Activated naive CD8-positive, alpha-beta T cell treated with anti-CD3 and anti-CD28 coated beads for 36 hours (primary cell): ENCODE data around the gene NEDD4L. TPM values are rescaled to one million over a fixed set of nuclear protein-coding genes. Genes with fewer than 3 reads are reported as not detected.
A peak's percentile ranks its signal among the peaks of the same experiment; 100 is the strongest.
"Not testable (repeated sequence)": the region's sequence is repeated elsewhere in the genome, so short reads cannot be mapped to it uniquely, and the experiment has no call there.

Experiments
- DNase-seq: peaks from one replicate; pipeline ENCODE4 v3.0.0; 2021
- H3K27ac Mint-ChIP-seq: one replicate; pipeline ENCODE4 v1.8.0; 2022; ENCODE audit warnings: mild to moderate bottlenecking, moderate library complexity, mixed read lengths
- H3K27me3 Mint-ChIP-seq: one replicate; pipeline ENCODE4 v1.8.0; 2022; ENCODE audit warnings: mild to moderate bottlenecking, mixed read lengths
- H3K36me3 Mint-ChIP-seq: one replicate; pipeline ENCODE4 v1.8.0; 2021; ENCODE audit warnings: mild to moderate bottlenecking, mixed read lengths
- H3K4me1 Mint-ChIP-seq: one replicate; pipeline ENCODE4 v1.8.0; 2021; ENCODE audit warnings: mixed read lengths
- H3K4me3 Mint-ChIP-seq: one replicate; pipeline ENCODE4 v1.8.0; 2022; ENCODE audit warnings: mild to moderate bottlenecking, moderate library complexity, mixed read lengths
- H3K9me3 Mint-ChIP-seq: one replicate; pipeline ENCODE4 v1.8.0; 2022; ENCODE audit warnings: mixed read lengths
- total RNA-seq, 2 experiments: library from RNA; stranded (reverse); gene quantifications; one replicate each; pipeline ENCODE4 v1.2.3, GENCODE V29; 2021

The NEDD4L gene
- total RNA-seq, 2 experiments from 2014 or later, result 10.5 to 14.4 TPM

DNA sequence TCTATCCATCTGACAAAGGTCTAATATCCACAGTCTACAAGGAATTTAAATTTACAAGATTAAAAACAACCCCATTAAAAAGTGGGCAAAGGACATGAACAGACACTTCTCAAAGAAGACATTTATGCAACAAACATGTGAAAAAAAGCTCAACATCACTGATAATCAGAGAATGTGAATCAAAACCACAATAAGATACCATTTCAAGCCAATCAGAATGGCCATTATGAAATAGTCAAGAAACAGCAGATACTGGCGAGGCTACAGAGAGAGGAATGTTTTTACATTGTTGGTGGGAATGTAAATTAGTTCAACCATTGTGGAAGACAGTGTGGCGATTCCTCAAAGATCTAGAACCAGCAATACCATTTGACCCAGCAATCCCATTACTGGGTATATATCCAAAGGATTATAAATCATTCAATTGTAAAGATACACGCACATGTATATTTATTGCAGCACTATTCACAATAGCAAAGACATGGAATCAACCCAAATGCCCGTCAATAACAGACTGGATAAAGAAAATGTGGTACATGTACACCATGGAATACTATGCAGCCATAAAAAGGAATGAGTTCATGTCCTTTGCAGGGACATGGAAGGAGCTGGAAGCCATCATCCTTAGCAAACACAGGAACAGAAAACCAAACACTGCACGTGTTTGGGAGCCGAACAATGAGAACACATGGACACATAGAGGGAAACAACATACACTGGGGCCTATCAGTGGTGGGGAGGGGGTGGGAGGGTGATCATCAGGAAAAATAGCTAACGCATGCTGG, 391.4 kb downstream of the NEDD4L start:
- DNase-seq, H3K4me1 Mint-ChIP-seq, H3K27me3 Mint-ChIP-seq, H3K36me3 Mint-ChIP-seq, H3K9me3 Mint-ChIP-seq, H3K4me3 Mint-ChIP-seq, H3K27ac Mint-ChIP-seq: not testable (repeated sequence)

DNA sequence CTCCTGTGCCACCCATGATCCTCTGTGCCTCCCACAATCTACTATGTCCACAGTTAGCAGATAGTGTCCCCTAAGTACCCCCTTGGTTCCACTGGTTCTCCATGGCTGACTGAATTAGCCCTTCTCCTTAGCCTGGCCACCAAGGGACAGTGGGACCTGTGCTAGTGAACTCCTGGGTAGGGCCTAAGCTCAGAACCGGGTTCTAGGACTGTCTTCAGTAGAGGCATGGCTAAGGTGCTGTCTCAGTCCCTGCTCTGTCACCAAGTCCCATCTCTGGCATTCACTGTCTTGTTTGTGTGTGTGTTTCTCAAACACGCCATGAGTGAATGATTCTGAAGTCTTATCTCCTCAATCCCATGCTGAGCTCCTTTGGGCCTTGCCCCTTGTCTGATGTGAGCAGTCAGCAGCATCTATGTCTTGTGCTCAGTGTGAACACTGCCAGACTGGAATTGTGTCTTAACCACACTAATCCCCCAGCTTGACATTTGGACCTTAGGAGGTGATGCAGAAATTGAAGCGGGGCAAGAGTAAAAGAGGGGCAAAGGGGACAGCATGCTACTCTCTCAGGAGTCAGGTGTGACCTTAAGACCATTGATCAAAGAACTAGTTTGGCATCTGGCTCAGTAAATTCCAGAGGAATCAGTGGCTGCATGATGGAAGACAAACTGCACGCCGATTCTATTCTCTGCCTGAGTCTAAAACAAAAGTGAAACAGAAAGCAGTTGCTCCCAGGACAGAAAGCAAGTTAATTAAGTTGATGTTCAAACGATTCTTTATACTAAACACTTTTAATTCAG, 394.3 kb downstream of the NEDD4L start:
- Mint-ChIP-seq H3K9me3 (no peaks in the 10 kb centered on the region), H3K4me3 (peak overlapping the region; percentile 49), H3K36me3 (no peaks in the 10 kb centered on the region), H3K27ac (peak overlapping the region; percentile 38), H3K4me1 (peaks cover 10% of the 10 kb centered on the region), H3K27me3 (no peaks in the 10 kb centered on the region)
- no peak for DNase-seq

DNA sequence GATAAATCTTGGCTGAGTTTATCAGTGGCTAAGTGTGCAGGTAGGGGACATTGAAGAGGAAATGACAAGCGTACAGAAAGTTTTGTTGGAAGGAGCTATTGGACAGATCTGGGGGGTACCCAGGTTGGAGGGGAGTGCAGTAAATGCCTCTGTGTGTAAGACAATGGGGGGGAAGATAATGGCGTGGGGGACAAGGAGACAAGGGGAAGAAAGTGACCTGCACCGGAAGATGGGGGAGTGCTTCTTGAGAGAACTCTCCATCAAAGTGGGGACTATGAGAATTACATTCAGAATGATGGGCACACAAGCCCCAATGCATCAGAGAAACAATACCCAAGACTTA, 394.9 kb downstream of the NEDD4L start:
- Mint-ChIP-seq H3K4me3 (peak overlapping the region; percentile 49), H3K27me3 (no peaks in the 10 kb centered on the region), H3K9me3 (no peaks in the 10 kb centered on the region), H3K4me1 (peaks cover 10% of the 10 kb centered on the region), H3K36me3 (no peaks in the 10 kb centered on the region), H3K27ac (peak overlapping the region; percentile 38)
- DNase-seq, result no peak

DNA sequence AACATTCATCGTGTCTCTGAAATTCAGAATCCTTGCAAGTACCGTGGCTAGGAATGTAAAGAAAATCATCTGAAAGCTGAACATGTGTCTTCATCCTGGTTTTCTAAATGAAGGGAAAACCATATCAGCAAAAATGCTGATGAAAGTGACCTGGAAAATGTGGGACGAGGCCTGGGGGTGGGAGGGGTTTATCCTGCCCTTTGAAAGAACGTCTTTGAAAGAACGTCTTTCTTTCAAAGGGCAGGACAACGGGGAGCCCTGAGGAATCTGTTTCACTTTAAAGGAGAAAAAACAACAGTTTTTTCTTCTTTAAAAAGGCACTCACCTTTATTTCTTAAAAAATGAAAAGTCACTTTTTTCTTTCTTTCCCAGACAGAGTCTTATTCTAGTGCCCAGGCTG, 399.6 kb downstream of the NEDD4L start:
- Mint-ChIP-seq H3K36me3 (no peaks in the 10 kb centered on the region), H3K27ac (no peak overlapping the region), H3K9me3 (no peaks in the 10 kb centered on the region), H3K4me3 (no peak overlapping the region), H3K27me3 (no peaks in the 10 kb centered on the region), H3K4me1 (peaks cover 5% of the 10 kb centered on the region)
- DNase-seq, result no peak

DNA sequence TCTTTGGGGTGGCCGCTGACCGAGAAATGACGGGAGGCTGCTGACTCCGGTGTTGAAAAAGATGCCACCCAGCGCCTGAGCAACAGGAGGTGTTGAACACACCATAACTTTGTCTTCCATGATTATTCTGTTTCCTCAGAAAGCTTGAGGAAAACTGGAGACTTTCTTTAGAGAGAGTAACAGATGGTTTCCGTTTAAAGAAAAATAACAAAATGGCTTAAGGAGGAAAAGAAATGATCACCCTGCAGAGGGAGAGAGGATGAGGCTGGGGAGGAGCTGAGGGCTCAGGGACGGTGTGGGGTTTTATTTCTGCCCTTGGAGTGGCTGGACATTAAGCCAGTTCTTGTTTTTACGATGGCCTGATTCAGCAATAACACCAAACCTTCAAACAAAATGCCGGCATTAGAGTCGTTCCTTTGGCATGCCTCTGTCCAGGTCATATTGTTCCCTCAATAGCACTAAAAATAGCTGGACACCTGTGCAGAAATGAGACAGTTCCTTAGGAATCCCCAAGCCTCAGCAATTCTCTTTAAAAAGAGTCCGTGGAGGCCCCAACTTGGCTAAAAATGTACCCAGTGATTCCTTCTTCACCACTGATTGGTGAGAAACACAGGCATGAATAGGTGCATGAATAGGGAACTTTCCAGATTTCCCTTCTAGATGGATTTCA, 402.5 kb downstream of the NEDD4L start:
- Mint-ChIP-seq H3K9me3 (no peaks in the 10 kb centered on the region), H3K4me1 (no peaks in the 10 kb centered on the region), H3K36me3 (no peaks in the 10 kb centered on the region), H3K27ac (no peak overlapping the region), H3K27me3 (no peaks in the 10 kb centered on the region), H3K4me3 (no peak overlapping the region)
- DNase-seq, result no peak

DNA sequence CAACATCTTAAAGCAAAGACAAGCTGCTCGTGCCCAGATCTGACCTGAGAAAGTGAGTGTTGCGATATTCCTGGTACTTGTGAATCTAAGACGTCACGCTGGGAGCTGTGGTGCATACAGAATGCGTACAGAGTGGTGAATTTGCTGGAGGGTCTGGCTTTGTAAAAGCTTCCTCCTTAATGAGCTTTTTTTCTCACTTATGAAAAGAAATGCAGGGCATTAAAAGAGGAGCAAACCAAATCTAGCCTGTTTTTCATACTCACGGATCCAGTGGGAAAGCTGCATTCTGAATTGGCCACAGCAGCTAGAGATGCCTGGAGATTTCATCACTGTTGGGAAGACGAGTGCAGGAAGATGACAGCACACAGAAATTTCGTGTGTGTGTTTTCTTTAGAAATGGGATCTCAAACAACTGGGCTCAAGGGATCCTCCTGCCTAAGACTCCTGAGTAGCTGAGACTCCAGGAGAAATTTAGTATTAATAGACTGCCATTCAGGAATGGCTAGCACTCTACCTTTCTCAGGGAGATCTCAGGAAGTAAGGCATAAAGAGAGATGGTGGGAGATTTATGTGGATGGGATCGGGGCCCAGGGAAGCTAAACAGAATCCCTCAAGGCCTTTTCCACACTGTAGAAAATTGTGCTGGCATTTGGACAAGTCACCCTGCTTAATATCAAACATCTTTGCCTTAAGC, 403.5 kb downstream of the NEDD4L start:
- Mint-ChIP-seq H3K4me3 (no peak overlapping the region), H3K9me3 (no peaks in the 10 kb centered on the region), H3K36me3 (no peaks in the 10 kb centered on the region), H3K4me1 (no peaks in the 10 kb centered on the region), H3K27ac (no peak overlapping the region), H3K27me3 (no peaks in the 10 kb centered on the region)
- no peak for DNase-seq

DNA sequence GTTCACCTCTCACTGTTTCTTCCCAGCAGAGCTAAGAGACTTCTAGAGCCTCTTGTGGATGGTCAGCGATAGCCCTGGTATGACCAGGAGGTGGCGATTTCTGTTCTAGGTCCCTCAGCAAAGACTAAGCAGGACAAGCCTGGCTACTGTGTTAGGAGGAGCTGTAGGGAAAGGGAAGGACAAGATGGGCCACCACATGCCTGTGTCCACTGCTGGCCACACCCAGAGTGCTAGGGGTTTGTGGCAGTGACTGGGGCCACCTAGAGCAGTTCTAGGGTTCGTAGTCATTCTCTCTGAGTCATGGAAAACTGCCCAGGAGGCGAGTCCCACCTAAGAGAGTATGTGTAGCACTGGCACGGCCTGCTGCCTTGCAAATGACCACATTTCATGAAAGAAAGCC, 405.4 kb downstream of the NEDD4L start:
- H3K9me3 Mint-ChIP-seq, result no peaks in the 10 kb centered on the region
- no peak for DNase-seq

More for the DNA sequence above, 405.4 kb downstream of the NEDD4L start:
- Mint-ChIP-seq H3K4me3 (no peak overlapping the region), H3K27me3 (no peaks in the 10 kb centered on the region), H3K27ac (no peak overlapping the region), H3K4me1 (no peaks in the 10 kb centered on the region), H3K36me3 (no peaks in the 10 kb centered on the region)

Other genes starting within 250 kb of the NEDD4L start
- gene ATP8B1, start 240.9 kb upstream of the NEDD4L start, total RNA-seq, result 1 to 10 TPM; 1.4 to 1.5 TPM